ENCODE data around the gene ZNF280A. TPM values are rescaled to one million over a fixed set of nuclear protein-coding genes. Genes with fewer than 3 reads are reported as not detected.

The ZNF280A gene
- total and polyA plus RNA-seq, 8 donors: not detected

- Histone ChIP-seq H3K36me3 (no peaks in the 10 kb centered on the region), H3K27ac (no peak overlapping the region), H3K4me1 (no peaks in the 10 kb centered on the region), H3K9me3 (no peaks in the 10 kb centered on the region), H3K4me3 (no peak overlapping the region), H3K27me3 (peaks cover 0 to 9% of the 10 kb centered on the region in 2 donors)
- intact Hi-C loops (cut with DNase I): no loop called here
- TF ChIP-seq, protein P1, sequence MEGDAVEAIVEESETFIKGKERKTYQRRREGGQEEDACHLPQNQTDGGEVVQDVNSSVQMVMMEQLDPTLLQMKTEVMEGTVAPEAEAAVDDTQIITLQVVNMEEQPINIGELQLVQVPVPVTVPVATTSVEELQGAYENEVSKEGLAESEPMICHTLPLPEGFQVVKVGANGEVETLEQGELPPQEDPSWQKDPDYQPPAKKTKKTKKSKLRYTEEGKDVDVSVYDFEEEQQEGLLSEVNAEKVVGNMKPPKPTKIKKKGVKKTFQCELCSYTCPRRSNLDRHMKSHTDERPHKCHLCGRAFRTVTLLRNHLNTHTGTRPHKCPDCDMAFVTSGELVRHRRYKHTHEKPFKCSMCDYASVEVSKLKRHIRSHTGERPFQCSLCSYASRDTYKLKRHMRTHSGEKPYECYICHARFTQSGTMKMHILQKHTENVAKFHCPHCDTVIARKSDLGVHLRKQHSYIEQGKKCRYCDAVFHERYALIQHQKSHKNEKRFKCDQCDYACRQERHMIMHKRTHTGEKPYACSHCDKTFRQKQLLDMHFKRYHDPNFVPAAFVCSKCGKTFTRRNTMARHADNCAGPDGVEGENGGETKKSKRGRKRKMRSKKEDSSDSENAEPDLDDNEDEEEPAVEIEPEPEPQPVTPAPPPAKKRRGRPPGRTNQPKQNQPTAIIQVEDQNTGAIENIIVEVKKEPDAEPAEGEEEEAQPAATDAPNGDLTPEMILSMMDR (IDR thresholded peaks at IDR 0.05): no peak
- DNase-seq (no peak), ATAC-seq (no peak)
These were observed 38.3 kb upstream of the ZNF280A start for GRCh38 chr22:22558071-22558971.

- H3K27ac ChIP-seq: no peak overlapping the region
- peaks cover 0 to 9% of the 10 kb centered on the region in 2 donors for H3K27me3 ChIP-seq
- no peak overlapping the region for H3K4me3 ChIP-seq
- no peaks in the 10 kb centered on the region for H3K9me3 ChIP-seq
- H3K36me3 ChIP-seq: no peaks in the 10 kb centered on the region
- ATAC-seq (no peak), DNase-seq (no peak)
- TF ChIP-seq, protein P1 (IDR thresholded peaks at IDR 0.05): no peak
- intact Hi-C loops (cut with DNase I): no loop called here
- H3K4me1 ChIP-seq: no peaks in the 10 kb centered on the region
These were observed 37.2 kb upstream of the ZNF280A start for GRCh38 chr22:22556995-22557925.

DNA sequence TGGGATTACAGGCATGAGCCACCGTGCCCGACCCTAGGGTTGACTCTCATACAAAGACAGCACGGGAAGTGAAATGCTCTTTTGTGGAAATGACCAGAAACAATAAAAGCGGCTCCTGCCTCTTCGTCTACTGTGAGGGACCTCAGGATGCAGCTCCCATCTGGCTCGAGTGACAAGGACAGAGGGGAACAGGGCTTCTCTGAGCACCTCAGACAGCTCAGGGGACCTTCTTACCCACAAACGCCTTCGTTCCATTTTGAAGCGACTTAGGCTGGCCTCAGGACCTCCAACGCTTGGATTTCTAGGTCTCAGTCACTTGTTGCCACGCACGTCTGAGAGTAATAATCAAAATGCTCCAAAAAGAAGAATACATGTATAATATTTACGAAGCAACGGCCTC, 36.5 kb upstream of the ZNF280A start:
- no peak for DNase-seq
- TF ChIP-seq, protein P1 (IDR thresholded peaks at IDR 0.05): no peak

GRCh38 chr22:22555596-22555995, 35.5 kb upstream of the ZNF280A start:
- DNase-seq (no peak), ATAC-seq (no peak)
- intact Hi-C loops (cut with DNase I): no loop called here
- Histone ChIP-seq H3K9me3 (no peaks in the 10 kb centered on the region), H3K4me3 (no peak overlapping the region), H3K27me3 (peaks cover 0 to 8% of the 10 kb centered on the region in 2 donors), H3K27ac (no peak overlapping the region), H3K36me3 (no peaks in the 10 kb centered on the region), H3K4me1 (no peaks in the 10 kb centered on the region)
- TF ChIP-seq, protein P1 (IDR thresholded peaks at IDR 0.05): no peak

More for the DNA sequence above, 36.5 kb upstream of the ZNF280A start:
- intact Hi-C loops (cut with DNase I): no loop called here
- Histone ChIP-seq H3K27ac (no peak overlapping the region), H3K4me1 (no peaks in the 10 kb centered on the region), H3K27me3 (peaks cover 0 to 9% of the 10 kb centered on the region in 2 donors), H3K9me3 (no peaks in the 10 kb centered on the region), H3K4me3 (no peak overlapping the region), H3K36me3 (no peaks in the 10 kb centered on the region)
- ATAC-seq: no peak

Measured in left lung (tissue), 10 donors.